Spleen (tissue), 11 donors: Measurements from ENCODE around the gene ROM1. TPM values are rescaled to one million over a fixed set of nuclear protein-coding genes. Genes with fewer than 3 reads are reported as not detected.

Source experiments
- DNase-seq: peaks from one replicate; pipeline ENCODE4 v3.0.0-alpha.2; 2020
- H3K27ac ChIP-seq, 8 donors: fragments of 200-600 bp; sonication (generic) in 7 of 8; 1 replicate in 4 of 8; 2 replicates in 4 of 8; pipeline versions ENCODE4 v1.5.0 to v1.8.0; 2016 to 2021; ENCODE audit warnings: inconsistent platforms in 4 of 8, mild to moderate bottlenecking in 4 of 8, moderate library complexity in 1 of 8
- H3K27me3 ChIP-seq, 7 donors: fragments of 200-600 bp; sonication (generic) in 6 of 7; replicated peaks in 1 of 7; 1 replicate in 4 of 7; 2 replicates in 3 of 7; pipeline versions ENCODE4 v1.5.0 to v1.8.0; 2016 to 2021; ENCODE audit warnings: inconsistent platforms in 3 of 7, mild to moderate bottlenecking in 1 of 7
- H3K36me3 ChIP-seq, 6 donors: fragments of 200-600 bp; sonication (generic) in 5 of 6; 1 replicate in 4 of 6; 2 replicates in 2 of 6; pipeline versions ENCODE4 v1.5.0 to v1.8.0; 2016 to 2021; ENCODE audit warnings: inconsistent platforms in 2 of 6
- H3K4me1 ChIP-seq, 6 donors: fragments of 200-600 bp; sonication (generic) in 5 of 6; 1 replicate in 3 of 6; 2 replicates in 3 of 6; pipeline versions ENCODE4 v1.5.0 to v1.8.0; 2016 to 2021; ENCODE audit warnings: inconsistent platforms in 3 of 6
- H3K4me3 ChIP-seq, 8 donors: fragments of 200-600 bp; sonication (generic) in 7 of 8; 1 replicate in 4 of 8; 2 replicates in 4 of 8; pipeline versions ENCODE4 v1.5.0 to v1.8.0; 2016 to 2021; ENCODE audit warnings: inconsistent platforms in 4 of 8, mild to moderate bottlenecking in 4 of 8, moderate library complexity in 2 of 8
- H3K9me3 ChIP-seq, 8 donors: fragments of 200-600 bp; sonication (generic) in 7 of 8; 1 replicate in 4 of 8; 2 replicates in 4 of 8; pipeline versions ENCODE4 v1.5.0 to v1.8.0; 2016 to 2021; ENCODE audit warnings: inconsistent platforms in 4 of 8
- CTCF ChIP-seq, 11 experiments: fragments of 200-600 bp in 7 of 11; fragments of 450-650 bp in 4 of 11; sonication (generic) in 4 of 11; IDR thresholded peaks in 8 of 11; conservative IDR thresholded peaks in 3 of 11; 1 replicate in 7 of 11; 2 replicates in 4 of 11; pipeline versions ENCODE4 v1.4.0 to v1.8.0; 2016 to 2021; ENCODE audit warnings: antibody characterized with exemption in 11 of 11, inconsistent platforms in 4 of 11, mild to moderate bottlenecking in 1 of 11
- POLR2A ChIP-seq, 3 donors: fragments of 450-650 bp; IDR thresholded peaks; one replicate each; pipeline ENCODE4 v1.5.1; 2017; ENCODE audit warnings: antibody characterized with exemption in 3 of 3, mild to moderate bottlenecking in 1 of 3
- POLR2AphosphoS5 ChIP-seq, 3 donors: sonication (generic); formaldehyde crosslinking; IDR thresholded peaks; one replicate each; pipeline ENCODE4 v1.5.1; 2017; ENCODE audit warnings: antibody characterized with exemption in 3 of 3
- WGBS, 5 donors: extraction: QIAGEN DNeasy Blood & Tissue Kit in 3 of 5; methylation state at CpG; one replicate each; pipeline versions ENCODE4 v1.1.5 to v1.1.7; 2013 to 2018; 5-methylcytosine and 5-hydroxymethylcytosine counted together
- intact Hi-C: fragments of 100-400 bp; cut with DNase I; formaldehyde crosslinking; loops from one replicate; pipeline ENCODE4 v1.15.0; 2023; ENCODE audit warnings: low total_unique reads
- polyA plus RNA-seq, 3 donors: library from polyadenylated mRNA; stranded (reverse); fragments of 200-250 nt; gene quantifications; one replicate each; pipeline ENCODE4 v1.2.1, GENCODE V29; 2013
- total RNA-seq, 7 donors: library from RNA; depleted of rRNA in 3 of 7; stranded (reverse); fragments of >200 nt in 3 of 7; fragmentation: NEBNext Ultra II Directional in 4 of 7; extraction: Animal tissue kit (Norgen Biotek cat#: 25700) in 4 of 7; gene quantifications; one replicate each; pipeline versions ENCODE4 v1.1.0 to v1.2.1, GENCODE V29; 2016 to 2021
- donor health status: healthy with polysubstance abuse.
- donor health status: DM: no; HTN: no; CAD: no; lungs with moderate emphysema.
- donor health status: DM: no; HTN: no; CAD: no.
- donor health status: Bipolar disorder and iron deficiency.
- donor health status: healthy.
- donor health status: DM: no; HTN: no; CAD: no.
- donor health status: DM: yes; HTN: yes; CAD: no.

ROM1 gene
- total and polyA plus RNA-seq, 10 donors = 4.2 to 15.0 (median 5.9) TPM

DNA sequence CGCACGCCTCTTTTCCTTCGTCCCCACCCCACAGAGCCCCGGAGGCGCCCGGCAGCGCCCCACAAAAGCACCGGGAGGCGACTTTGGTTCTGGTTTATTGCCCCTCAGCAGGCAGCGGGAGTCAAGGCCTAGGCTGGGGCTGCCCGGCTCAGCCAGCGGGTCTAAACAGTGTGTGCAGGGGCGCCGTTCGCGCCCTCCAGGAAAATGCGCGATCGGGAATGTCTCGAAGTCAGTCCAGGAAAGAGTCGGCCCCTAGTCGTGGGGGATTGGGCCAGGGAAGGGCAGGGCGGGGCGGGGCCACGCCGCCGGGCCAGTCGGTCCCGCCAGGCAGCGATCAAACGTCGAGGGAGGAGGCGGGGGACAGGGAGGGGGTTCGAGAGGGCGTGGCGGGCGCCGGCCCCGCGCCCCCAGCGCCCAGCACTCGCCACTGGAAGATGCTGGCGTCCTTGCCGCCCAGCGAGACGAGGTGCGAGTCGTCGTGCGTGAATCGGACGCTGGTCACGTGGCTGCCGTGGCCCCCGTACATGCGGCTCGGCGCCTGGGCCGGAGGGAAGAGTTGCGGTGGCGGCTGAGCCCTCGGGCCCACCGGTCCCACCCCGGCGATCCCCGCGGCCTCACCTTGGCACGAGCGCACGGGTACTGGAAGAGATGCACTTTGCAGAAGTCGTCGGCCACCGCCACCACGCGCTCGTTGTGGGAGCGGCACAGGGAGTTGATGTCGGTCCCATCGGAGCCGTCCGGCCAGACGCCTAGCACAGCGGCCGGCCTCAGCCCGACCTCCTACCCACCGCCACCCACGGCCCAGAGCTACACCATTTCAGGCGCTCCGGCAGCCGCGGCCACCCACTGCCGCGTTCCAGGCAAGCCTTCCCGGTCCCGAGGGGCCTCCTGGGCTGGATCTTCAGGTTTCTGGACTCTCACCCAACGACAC lies 10.7 kb upstream of the ROM1 start:
- peak overlapping the region; percentile 90 to 98 (median 92) for H3K4me3 ChIP-seq
- TF ChIP-seq POLR2AphosphoS5 (IDR thresholded peaks at IDR 0.05) (peak in 2 of 3 donors; percentile 56 to 74), POLR2A (IDR thresholded peaks at IDR 0.05) (no peak)
- intact Hi-C loops = no loop called here
- WGBS, 5 donors = 33 to 43% (median 39%) methylated on average over 66 to 96 of the region's 96 CpGs
- no peaks in the 10 kb centered on the region for H3K27me3 ChIP-seq
- peaks cover 0 to 69% (median 36%) of the 10 kb centered on the region in 6 donors for H3K36me3 ChIP-seq
- H3K9me3 ChIP-seq = no peaks in the 10 kb centered on the region
- H3K27ac ChIP-seq = peak overlapping the region; percentile 92 to 99 (median 98)
- peaks cover 19 to 81% (median 49%) of the 10 kb centered on the region in 6 donors for H3K4me1 ChIP-seq
- peak; percentile 91 for DNase-seq

GRCh38 chr11:62603072-62603408 lies 10.0 kb upstream of the ROM1 start:
- Histone ChIP-seq H3K4me3 (peak overlapping the region in 5 of 8 donors; percentile 90 to 98 (median 92)), H3K27me3 (no peaks in the 10 kb centered on the region), H3K9me3 (no peaks in the 10 kb centered on the region), H3K36me3 (peaks cover 0 to 69% (median 32%) of the 10 kb centered on the region in 6 donors), H3K27ac (peak overlapping the region in 5 of 8 donors; percentile 98 to 99 (median 98)), H3K4me1 (peaks cover 22 to 81% (median 51%) of the 10 kb centered on the region in 6 donors)
- WGBS, 5 donors = 86 to 95% (median 93%) methylated on average over 11 to 13 of the region's 13 CpGs
- intact Hi-C loops = no loop called here
- no peak for DNase-seq
- TF ChIP-seq CTCF (IDR thresholded peaks at IDR 0.05 in 8 of 11, conservative IDR thresholded peaks at IDR 0.05 in 3 of 11) (no peak), POLR2AphosphoS5 (IDR thresholded peaks at IDR 0.05) (no peak), POLR2A (IDR thresholded peaks at IDR 0.05) (no peak)

GRCh38 chr11:62603776-62604299 lies 9.2 kb upstream of the ROM1 start:
- Histone ChIP-seq H3K4me3 (no peak overlapping the region), H3K36me3 (peaks cover 0 to 69% (median 33%) of the 10 kb centered on the region in 6 donors), H3K27me3 (no peaks in the 10 kb centered on the region), H3K27ac (no peak overlapping the region), H3K4me1 (peaks cover 15 to 81% (median 47%) of the 10 kb centered on the region in 6 donors), H3K9me3 (no peaks in the 10 kb centered on the region)
- intact Hi-C loops = no loop called here
- TF ChIP-seq CTCF (IDR thresholded peaks at IDR 0.05 in 8 of 11, conservative IDR thresholded peaks at IDR 0.05 in 3 of 11) = no peak
- TF ChIP-seq POLR2A (IDR thresholded peaks at IDR 0.05) = no peak
- TF ChIP-seq POLR2AphosphoS5 (IDR thresholded peaks at IDR 0.05) = no peak
- 90 to 94% (median 91%) methylated on average over 8 of the region's 8 CpGs for WGBS, 5 donors
- DNase-seq = no peak

DNA sequence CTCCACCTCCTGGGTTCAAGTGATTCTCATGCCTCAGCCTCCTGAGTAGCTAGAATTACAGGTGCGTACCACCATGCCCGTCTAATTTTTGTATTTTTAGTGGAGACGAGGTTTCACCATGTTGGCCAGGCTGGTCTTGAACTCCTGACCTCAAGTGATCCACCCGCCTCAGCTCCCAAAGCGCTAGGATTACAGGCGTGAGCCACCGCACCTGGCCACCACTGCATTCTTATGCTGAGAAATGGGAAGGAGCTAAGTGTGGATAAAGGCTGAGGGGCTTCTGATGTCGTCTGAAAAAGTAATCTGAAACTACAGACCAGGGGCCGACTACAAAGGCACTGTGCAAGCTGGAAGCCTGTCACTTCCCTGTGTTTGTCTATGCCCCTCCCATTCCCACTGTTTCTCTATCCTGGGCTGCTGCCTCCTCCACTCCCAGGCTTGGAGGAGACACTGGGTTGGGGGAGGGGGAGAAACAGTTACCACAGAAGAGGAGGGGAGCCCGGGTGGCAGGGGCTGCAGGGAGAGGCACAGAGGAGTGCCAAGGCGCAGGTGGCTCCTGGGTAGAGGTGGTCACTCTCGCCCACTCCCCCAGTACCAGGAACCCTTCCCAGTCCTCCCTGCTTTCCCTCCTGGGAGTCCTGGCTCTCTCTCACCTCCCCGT lies 8.5 kb upstream of the ROM1 start:
- no peaks in the 10 kb centered on the region for H3K27me3 ChIP-seq
- peaks cover 12 to 81% (median 45%) of the 10 kb centered on the region in 6 donors for H3K4me1 ChIP-seq
- TF ChIP-seq POLR2AphosphoS5 (IDR thresholded peaks at IDR 0.05) = no peak
- no peak for TF ChIP-seq CTCF (IDR thresholded peaks at IDR 0.05 in 8 of 11, conservative IDR thresholded peaks at IDR 0.05 in 3 of 11)
- no peak for TF ChIP-seq POLR2A (IDR thresholded peaks at IDR 0.05)
- 87 to 94% (median 90%) methylated on average over 13 of the region's 13 CpGs for WGBS, 5 donors
- peaks cover 0 to 75% (median 34%) of the 10 kb centered on the region in 6 donors for H3K36me3 ChIP-seq
- H3K27ac ChIP-seq = no peak overlapping the region
- no peak for DNase-seq
- intact Hi-C loops = no loop called here
- H3K9me3 ChIP-seq = no peaks in the 10 kb centered on the region
- no peak overlapping the region for H3K4me3 ChIP-seq
